GM12873 (cell line): ENCODE measurements around the gene COA8.

Experiments used
- TF ChIP-seq, protein P1 (sequence below): IDR thresholded peaks from 2 replicates; pipeline ENCODE4 v1.5.1; 2012; ENCODE audit warnings: low read depth, mild to moderate bottlenecking, moderate library complexity, low read length, control low read depth; ENCODE audit not compliant: insufficient read depth; ENCODE audit errors: missing control alignments

The COA8 gene

DNA sequence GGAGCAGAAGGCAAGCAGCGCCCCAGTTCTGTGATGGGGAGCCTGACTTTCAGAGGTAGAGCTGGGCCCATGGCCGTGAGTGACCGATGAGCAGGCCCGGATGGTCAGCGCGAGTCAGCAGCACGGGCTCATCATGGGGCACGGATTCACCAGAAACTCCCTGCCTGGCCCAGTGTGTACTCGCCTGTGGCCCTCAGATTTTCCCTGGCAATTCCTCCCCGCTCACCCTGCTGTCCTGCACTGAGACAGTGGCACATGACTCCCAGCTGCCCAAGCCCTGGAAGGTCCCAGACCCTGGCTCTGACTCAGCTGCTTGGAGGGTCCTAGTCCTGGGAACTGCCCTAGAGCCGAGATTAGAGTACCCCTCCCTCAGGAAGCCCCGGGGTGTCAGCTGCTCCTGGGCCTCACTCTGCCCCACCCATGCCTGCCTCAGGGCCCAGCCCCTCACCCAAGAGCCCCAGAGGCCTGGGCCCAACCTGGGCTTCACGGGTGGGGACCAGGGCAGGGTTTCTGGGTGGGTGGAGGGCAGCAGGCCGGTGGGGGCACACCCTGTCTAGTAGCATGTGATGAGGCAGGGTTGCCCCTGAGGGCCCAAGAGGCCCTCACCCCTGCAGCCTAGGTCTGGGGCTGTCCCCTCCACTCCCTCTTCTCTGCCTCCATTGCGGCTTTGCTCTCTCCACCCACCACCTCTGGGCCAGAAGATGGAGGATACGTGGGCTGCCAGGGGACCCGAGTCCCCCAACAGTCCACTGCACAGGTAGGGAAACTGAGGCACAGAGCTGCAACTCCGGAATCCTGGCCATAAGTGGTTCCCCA, 25.4 kb upstream of the COA8 start:
- TF ChIP-seq, protein P1, sequence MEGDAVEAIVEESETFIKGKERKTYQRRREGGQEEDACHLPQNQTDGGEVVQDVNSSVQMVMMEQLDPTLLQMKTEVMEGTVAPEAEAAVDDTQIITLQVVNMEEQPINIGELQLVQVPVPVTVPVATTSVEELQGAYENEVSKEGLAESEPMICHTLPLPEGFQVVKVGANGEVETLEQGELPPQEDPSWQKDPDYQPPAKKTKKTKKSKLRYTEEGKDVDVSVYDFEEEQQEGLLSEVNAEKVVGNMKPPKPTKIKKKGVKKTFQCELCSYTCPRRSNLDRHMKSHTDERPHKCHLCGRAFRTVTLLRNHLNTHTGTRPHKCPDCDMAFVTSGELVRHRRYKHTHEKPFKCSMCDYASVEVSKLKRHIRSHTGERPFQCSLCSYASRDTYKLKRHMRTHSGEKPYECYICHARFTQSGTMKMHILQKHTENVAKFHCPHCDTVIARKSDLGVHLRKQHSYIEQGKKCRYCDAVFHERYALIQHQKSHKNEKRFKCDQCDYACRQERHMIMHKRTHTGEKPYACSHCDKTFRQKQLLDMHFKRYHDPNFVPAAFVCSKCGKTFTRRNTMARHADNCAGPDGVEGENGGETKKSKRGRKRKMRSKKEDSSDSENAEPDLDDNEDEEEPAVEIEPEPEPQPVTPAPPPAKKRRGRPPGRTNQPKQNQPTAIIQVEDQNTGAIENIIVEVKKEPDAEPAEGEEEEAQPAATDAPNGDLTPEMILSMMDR = no peak

DNA sequence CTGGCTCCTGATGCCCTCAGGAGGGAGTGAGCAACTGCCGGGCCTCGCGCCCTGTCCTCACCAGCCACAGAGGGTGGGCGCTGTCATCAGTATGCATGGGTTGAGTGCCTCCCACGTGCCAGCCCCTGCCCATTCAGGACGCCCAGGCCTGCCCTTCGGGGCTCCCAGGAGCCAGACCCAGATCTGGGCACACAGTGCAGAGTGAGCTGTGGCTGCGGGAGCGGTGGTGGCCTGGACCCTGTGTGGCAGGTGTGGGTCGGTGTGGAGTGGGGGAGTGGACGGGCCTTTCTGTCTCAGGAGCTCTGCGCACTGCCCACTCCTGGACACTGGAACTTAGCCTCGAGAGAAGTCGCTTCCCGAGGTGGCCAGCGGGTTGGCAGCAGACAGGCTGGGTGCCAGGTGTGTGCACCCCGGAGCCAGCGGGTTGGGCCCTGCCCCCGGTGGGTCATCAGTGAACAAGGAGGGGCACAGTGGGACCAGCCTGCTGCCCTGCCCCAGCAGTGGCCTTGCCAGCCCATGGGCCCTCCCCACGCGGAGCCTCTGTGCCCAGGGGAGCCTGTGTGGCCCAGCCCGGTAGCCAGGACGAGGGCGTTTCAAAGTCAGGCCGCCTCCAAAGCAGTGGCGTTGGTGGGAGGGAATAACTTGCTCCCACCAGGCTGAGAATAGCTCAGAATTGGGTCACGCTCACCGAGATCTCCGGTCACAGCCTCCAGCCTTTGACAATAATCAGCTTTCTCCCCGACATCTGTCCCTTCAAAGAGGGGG, 24.3 kb upstream of the COA8 start:
- TF ChIP-seq, protein P1 = no peak

DNA sequence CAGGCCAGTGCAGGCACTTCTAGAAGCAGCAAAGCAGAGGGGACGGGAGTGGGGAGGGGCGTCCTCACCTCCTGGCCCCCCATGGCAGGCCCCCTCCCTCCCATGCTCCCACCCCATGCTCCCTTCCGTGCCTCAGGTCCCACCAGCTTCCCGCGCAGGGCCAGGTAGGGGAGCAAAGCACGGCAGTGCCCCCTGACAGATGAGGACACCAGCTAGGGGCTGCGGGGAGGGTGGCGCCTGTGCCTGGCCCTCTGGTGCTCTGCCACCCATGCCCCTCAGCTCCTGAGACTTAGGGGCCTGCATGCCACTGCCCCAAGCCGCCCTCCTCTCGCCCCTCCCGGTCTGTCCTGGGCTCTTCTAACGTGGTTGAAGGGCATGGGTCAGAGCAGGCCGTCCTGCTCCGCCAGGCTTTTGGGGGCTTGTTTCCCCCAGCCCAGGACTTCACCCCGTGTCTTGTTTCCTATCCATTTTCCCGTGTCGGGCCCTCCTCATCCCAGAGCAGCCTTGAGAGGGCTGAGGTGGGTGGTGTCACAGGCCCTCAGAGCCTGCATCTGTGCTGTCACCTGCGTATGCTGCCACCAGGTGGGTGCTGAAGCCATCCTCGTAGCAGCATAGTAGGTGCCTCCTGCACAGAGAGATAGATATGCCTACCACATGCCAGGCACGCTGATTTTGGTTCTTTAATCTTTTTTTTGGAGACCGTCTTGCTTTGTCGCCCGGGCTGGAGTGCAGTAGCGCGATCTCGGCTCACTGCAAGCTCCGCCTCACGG, 23.5 kb upstream of the COA8 start:
- TF ChIP-seq, protein P1 = no peak

DNA sequence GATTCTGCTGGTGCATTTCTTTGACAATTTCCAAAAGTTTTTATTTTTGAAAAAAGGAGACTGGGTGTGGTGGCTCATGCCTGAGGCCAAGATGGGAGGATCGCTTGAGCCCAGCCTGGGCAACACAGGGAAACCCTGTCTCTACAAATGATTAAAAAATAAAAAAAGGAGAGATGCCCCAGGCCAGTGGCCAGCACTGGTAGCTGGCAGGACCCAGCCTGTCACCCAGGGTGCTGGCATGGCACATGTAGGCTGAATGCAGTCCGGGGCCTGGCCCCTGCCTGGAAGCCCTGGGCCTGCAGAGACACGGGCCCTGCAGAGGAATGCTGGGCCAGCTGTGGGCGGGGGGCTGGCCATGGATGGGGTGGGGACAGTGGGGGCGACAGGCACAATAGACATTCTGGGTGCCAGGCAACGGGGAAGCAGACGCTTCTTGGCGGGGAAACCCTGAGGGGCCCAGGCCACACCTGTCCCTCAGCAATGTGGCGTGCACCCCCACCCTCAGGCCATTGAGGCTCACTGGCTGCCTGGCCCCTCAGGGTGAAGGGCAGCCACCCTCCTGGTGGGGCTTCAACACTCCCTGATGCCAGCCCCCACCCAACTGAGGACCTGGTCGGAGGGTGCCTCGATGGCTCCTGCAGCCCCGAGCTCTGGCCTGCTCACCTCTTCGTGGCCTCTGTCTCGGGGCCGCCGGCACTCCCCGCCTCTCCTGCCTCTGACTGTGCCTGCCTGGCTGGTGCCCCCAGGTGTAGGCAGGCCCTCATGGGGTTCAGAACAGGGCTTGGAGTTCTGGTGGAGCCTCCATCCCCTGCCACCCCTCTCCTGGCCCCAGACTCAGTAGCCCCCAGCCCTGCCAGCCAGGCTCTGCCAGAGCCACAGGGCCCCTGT, 21.7 kb upstream of the COA8 start:
- TF ChIP-seq, protein P1 = no peak

DNA sequence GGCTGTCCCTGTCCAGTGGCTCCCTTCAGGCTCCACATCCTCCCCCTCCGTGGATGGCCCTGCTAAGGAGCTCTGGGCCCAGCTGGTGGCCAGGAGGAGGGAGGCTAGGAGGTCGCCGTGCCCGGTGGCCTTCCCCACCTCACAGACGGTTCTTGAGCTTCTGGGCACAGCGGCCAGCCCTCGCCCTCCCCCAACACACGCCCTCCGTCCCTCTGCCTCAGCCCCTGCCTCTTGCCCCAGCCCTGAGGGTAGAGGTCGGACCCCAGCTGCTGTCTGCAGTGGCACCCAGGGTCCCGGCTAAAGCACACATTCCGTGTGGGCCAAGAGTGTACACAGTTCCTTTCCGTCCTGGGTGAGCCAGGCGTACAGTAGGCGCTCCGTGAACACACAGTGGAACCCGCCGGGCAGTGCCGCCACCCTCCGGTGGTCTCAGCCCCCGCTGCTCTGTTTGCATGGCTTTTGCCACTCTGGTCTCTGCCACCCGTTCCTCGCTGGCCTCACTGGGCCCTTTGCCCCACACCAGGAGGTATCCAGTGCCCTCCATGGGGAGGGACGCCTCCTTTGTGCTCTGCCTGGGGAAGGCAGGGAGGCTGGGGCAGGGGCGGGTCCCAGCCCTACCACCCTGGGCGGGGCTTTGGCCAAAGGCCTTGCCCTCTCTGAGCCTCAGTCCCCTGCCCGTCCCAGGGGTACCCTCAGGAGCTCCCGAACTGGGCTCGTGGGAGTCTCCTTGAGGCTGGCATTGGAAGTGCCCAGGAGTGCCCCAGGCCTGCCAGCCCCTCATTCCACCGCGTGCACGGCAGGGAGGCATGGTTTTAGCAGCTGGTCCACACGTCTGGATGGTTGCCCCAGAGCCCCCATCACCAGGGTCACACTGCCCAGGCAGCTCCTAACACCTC, 20.8 kb upstream of the COA8 start:
- TF ChIP-seq, protein P1 = no peak

DNA sequence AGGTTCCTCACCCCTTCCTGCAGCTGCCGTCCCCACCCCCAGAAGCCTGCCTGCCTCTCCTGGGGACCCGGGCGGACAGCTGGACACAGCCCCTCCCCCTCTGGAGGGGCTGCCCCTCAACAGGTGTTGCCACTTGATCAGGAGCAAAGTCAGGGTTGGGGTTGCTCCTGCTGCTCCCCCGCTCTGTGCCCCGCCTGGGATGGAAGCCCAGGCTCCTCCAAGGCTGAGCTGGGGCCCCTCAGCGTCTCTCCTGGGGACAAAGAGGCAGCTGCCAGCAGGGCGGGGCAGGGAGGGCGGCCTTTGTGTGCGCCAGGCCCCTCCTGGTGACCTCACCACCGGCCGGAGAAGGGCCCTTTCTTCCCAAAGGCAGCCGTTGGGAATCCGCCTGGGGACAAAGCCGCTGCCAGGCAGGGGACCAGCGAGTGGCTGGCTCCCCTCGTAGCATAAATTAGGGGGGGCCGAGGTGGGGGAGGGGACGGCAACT, 20.1 kb upstream of the COA8 start:
- TF ChIP-seq, protein P1 = no peak
